DMS53 (cell line): ENCODE measurements around the gene CHN2.

ENCODE experiments used
- DNase-seq: peaks from one replicate; lab custom pipeline; 2025; lab: John Stamatoyannopoulos, UW

The CHN2 gene

DNA sequence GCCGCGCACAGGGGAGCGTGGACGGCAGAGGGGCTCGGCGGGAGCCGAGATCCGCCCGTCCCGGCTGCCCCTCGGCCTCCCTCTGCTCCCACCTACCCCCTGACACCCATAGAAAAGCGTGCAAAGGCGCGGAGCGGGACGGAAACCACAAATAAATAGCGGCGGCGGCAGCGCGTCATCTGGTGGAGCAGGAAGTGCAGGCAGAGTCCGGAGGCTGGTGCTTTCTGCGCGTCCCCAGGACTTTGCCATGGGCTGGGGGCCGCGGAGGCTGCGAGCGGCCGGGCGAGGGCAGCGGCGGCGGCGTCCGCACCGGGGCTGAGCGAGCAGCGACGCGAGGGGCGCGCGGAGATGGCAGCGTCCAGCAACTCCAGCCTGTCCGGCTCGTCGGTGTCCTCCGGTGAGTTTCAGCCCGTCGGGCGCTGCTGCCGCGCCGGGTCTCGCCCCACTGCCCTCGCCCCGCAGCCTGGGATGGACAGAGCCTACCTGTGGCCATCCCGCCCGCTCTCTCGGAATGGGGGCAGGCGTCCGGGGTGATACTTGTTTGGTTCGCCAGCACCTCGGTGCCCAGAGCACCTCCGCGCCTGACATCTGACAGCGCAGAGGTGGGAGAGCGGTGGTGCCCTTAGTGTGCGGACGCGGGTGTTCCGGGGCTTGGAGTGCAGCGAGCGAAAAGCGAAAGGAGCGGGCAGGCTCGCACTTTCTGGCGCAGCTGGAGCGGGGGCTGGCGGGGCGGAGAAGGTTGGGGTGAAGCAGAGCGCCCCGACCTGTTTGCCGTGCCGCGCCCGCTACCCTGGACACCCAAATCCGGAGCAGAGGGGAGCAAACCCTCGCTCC is at the start of gene CHN2:
CHN2 (plus strand) TSS at position 182 of the 834 bp plus-strand sequence.
- DNase-seq = peak; percentile 93

GRCh38 chr7:29145553-29146056 is 49.0 kb upstream of the CHN2 start:
- peak; percentile 50 for DNase-seq

DNA sequence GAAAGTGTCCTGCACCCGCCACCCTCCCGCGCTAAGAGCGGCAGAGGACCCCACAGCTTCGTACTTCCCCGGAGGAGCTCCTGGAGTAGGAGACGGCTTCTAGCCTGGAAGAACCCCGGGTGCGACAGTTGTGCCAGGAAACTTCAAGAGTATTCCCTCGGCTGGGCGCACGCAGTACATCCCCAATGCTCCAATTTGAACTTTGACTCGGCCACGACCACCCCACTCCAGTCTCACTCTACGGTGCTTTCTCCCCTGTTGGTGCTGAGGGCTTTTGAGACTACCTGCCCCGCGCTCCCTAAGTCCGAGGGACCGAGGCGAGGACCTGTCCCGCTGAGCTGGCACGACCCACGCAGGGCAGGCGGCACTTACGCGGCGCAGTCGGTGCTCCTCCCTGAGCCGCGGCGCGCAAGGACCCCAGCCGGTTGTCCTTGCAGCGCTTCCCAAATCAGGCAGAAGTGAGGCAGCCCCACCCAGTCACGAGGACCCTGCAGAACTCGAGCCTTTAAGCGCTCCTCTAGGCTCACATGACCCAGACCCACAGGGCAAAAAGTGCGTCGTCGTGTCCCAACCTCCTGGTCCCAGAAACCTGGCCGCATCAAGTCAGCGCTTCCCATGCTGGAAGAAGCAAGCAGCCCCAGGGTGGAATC is 48.4 kb upstream of the CHN2 start, which contains the start of gene CPVL:
CPVL (minus strand) TSS at position 481 of the 650 bp plus-strand sequence. CDS start 25,476 bp downstream, outside the sequence.
- peak; percentile 72 for DNase-seq

DNA sequence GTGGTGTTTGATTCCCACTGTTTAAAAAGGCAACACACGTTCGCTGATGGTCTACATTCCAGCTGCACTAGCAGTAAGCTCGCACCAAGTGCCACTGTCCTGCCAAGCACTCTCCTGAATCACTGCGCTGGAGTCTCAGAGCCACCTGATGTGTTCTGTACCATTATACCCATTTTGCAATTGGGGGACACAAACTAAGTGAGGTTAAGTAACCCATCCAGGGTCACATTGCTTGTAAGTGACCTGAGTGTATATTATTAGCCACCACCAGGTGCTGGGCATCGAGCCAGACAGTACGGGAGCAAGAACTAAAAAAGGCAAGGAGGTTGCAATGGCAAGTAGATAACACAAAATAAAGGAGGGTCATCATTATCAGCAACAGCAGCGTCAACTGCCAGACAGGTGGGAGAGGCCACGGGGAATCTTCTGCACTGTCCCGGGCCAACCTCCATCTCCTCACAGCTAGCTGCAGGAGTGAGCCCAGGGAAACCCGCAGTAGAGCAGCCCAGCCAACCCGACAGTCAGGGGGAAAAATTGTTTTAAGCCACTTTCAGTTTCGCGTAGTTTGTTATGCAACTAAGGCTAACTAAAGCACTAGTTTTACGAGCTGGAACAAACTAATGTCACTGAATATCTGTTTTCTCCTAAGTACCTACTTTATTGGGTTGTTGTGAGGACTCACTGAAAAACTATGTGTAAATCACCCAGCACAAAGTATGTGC is 47.5 kb upstream of the CHN2 start:
- peak; percentile 43 for DNase-seq

DNA sequence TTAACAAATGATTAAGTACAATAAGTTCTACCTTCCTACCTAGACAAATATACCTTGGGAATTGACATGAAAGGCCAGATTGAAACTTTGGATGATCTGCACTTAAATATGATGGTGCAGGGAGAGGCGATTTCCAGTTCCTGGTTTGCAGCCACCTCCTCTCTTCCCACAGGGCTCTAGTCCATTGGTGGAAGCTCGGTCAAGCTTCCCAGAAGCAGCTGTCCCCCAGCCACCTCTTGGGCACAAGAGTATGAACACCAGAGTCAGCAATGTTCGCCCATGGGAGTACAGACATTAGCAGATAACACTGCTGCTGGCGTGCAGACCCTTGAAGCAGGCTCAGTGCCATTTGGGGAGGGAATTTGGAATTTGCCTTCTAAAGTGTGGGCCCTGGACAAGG is 46.8 kb upstream of the CHN2 start:
- DNase-seq = no peak

DNA sequence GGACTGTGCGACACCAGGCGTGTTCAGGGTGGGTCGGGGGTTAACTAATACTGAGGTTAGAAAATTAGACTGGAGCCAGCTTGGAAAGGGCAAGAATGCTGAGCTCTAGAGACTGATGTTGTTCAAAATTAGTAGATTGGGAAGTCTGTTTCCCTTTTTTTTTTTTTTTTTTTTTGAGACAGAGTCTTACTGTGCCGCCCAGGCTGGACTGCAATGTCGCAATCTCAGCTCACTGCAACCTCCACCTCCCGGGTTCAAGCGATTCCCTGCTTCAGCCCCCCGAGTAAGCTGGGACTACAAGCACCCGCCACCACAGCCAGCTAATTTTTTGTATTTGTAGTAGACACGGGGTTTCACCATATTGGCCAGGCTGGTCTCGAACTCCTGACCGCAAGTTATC is 45.5 kb upstream of the CHN2 start:
- no peak for DNase-seq

DNA sequence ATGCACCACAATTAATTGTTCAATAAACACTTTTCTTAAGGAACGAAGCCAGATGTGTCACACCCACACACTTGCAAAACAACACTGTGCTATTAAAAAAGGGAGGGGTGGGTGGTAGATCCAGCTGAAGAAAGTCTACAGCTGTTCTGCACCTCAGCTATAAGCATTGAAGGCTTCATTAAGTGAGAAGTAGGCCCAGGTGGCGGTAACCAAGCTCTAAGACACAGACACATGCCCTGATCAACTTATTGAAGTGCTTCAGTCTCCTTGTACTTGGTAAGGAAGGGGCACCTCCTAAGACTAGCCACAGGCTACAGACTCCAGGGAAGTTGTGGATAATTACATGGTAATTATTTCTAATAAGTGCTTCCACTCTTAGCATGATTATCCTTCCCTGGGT is 43.7 kb upstream of the CHN2 start:
- no peak for DNase-seq

GRCh38 chr7:29154076-29154475 is 40.5 kb upstream of the CHN2 start:
- DNase-seq = no peak

GRCh38 chr7:29156907-29157452 is 37.6 kb upstream of the CHN2 start:
- peak; percentile 23 for DNase-seq

- DNase-seq = no peak
These were observed 35.7 kb upstream of the CHN2 start for GRCh38 chr7:29158795-29159423.

- DNase-seq = no peak
These were observed 34.5 kb upstream of the CHN2 start for GRCh38 chr7:29160080-29160479.

- DNase-seq = no peak
These were observed 33.3 kb upstream of the CHN2 start for GRCh38 chr7:29161231-29161630.

GRCh38 chr7:29162577-29162976 is 32.0 kb upstream of the CHN2 start:
- DNase-seq = no peak

DNA sequence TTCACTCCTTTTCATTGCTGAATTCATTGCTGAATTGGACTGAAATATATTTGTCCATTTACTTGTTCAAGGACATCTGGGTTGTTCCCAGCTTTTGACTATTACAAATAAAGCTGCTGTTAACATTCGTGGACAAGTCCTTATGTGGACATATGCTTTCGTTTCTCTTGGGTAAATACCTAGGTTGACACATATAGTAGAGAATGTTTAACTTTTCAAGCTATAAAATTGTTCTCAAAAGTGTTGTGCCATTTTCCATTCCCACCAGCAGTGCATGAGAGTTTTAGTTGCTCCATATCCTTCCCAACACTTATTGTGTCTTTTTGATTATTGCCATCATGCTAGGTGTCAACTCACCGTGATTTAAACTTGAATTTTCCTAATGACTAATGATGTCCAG is 30.7 kb upstream of the CHN2 start:
- DNase-seq = peak; percentile 76

- no peak for DNase-seq
These were observed 26.9 kb upstream of the CHN2 start for GRCh38 chr7:29167721-29168120.

- DNase-seq = no peak
These were observed 23.8 kb upstream of the CHN2 start for GRCh38 chr7:29170781-29171180.

DNA sequence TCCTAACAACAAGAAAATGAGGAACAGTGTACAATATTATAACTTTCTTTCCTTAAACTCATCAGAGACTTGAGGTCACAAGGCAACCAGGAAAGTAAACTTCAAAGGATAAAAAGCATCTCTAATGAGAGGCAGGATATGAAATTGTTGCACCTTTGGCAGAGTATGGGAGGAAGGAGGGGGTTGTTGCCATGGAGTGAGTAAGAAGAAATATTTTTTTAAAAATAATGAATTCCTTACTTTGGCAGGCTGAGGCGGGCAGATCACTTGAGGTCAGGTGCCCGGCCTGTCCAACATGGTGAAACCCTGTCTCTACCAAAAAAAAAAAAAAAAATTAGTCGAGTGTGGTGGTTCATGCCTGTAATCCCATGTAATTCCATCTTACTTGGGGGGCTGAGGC is 21.1 kb upstream of the CHN2 start:
- DNase-seq = no peak

GRCh38 chr7:29177963-29178600 is 16.5 kb upstream of the CHN2 start:
- DNase-seq = no peak

- DNase-seq = no peak
These were observed 15.5 kb upstream of the CHN2 start for GRCh38 chr7:29179115-29179514.

- no peak for DNase-seq
These were observed 10.0 kb upstream of the CHN2 start for GRCh38 chr7:29184599-29184998.

DNA sequence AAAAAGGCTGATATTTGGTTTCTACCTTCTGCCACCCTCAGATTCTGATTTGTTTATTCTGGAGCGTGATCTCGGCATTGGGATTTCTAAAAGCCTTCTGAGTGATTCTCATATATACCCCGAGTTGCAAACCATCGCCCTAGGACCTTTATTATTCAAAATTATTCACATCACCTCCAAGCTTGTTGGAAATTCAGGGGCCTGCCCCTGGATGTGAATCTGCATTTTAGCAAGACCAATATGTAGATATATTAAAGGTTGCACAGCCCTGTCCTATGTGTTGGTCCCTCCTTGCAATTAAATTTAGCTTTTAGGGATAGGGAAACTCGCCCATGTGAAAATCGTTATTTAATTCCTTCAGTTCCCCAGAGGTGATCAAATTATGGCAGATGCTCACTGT is 9.0 kb upstream of the CHN2 start:
- no peak for DNase-seq
